Measurements from ENCODE around the gene MIPEP. TPM values are rescaled to one million over a fixed set of nuclear protein-coding genes. Genes with fewer than 3 reads are reported as not detected.

Gene MIPEP
- total RNA-seq, 1 experiment from 2014 or later: 39.7 TPM

- no peak for DNase-seq (ENCODE audit: low read depth)
Measured at GRCh38 chr13:23852351-23852750, 36.8 kb downstream of the MIPEP start.

DNA sequence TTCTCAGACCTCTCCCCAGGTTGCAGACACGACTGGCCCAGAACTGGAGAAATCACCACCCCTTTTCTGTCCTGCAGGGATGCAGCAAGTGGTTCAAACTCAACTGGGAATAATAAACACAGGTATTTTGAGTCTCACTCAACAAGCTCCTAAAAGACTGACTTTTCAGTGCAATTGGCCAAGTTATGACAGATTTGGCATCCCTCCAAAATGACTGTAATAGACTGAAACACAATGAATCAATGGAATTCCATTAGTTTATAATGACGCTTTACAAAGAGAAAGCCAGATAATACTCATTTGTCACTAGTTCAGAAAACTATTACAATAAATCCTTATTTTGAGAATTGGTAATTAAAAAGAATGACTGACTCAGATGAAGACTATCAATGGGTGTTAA lies 38.1 kb downstream of the MIPEP start:
- peak; percentile 19 for DNase-seq (ENCODE audit: low read depth)

DNA sequence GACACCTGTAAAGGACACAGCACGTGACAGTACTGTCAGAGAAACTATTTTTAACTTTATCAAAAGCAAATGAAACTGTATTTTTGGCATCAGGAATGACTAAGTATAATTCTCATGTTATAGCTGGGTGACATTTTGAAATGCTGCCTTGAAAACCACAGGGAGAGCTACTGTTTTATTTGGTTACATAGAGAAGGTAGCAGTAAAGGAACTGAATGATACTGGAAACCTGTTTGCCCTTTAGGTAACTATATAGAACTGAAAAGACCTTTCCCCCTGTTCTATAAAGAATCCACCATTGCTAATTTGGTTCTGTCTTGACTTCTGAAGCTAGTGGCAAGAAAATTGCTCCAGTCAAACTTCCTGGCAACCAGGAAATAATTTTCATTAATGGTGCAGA lies 39.1 kb downstream of the MIPEP start:
- DNase-seq (ENCODE audit: low read depth): no peak

DNA sequence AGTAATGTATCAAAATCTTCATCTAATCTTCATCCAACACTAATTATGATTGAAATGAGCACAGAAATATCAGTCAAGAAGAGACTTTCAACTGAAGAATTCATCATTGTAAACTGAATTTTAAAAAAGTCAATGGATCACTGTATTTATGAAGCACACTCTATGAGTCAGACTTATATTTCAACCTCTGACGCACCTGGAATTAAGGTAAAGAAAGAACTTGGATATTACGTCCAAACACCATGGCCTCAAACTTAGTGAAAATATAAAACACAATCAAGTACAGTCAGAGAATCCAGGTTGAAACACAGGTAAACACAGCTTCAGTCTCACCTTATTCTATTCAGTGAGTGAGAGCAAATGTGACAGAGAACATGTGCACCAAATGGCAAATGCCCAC lies 39.5 kb downstream of the MIPEP start:
- DNase-seq (ENCODE audit: low read depth): no peak

DNA sequence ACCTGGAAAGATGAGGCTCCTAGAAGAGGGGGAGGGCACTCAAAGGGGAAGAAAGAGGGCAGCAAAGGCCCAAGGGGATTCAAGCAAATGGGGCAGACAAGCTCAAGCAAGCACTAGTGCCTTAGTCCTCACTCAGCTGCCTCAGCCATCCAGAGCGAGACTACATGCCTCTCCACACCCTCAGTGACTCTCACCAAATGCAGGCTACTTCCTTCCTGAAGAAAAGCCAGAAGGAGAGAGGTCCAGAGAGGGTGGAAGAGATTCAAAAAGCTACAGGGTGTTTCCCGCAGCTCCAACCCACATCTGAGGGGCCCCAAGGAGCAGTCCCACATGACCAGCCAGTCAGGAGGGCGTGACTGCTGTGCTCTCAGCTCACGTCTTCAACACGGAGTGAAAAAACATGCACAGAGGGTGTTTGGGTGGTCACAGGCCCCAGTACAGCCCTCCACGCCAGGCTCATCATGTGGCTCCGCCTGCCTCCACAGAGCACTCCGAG lies 40.5 kb downstream of the MIPEP start:
- no peak for DNase-seq (ENCODE audit: low read depth)

DNA sequence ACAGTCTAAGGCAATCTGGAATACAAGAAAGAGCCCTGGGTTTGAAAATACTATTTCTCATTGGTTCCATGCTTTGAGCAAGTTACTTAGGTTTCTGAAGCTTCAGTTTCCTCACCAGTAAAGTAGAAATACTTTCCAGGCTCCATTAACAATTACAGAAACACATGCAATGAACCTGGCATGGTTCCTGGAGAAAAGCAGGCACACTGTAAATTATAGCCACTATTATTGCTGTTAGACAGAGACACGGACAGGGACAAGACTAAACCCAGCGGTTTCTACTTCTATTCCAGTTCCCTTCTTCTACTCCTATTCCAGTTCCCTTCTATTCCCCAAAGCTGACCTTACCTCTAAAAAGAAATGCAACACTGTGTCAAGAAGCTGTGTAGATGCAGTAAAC lies 41.2 kb downstream of the MIPEP start:
- no peak for DNase-seq (ENCODE audit: low read depth)

- DNase-seq (ENCODE audit: low read depth): no peak
Measured at GRCh38 chr13:23847497-23847896, 41.7 kb downstream of the MIPEP start.

DNA sequence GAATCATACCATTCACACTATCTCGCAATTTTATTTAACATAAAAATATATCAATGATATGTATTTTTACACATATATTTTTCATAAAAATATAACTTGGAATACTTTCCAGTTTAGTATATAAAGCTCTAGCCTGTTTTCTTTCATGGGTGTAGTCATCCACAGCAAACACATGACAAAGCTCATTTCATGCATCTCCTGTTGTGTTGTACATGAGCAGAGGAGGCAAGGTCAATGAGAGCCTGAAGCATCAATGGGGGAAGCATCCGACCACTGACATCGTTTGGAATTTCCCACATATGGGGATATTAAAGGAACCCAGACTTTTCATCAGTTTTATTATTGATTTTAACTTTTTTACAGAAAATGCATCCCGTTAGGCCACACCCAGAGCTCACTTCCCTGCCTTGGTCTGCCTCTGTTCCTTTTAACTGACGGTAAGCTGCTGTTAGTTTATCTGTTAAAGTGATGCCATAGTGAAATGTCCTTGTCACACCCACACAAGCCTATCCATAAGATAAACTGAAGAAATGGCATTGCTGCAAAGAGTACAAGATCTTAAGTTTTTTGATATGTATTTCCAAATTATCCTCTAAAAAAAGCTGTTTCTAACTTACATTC lies 44.0 kb downstream of the MIPEP start:
- DNase-seq (ENCODE audit: low read depth): no peak

- DNase-seq (ENCODE audit: low read depth): no peak
Measured at GRCh38 chr13:23844132-23844531, 45.1 kb downstream of the MIPEP start.

DNA sequence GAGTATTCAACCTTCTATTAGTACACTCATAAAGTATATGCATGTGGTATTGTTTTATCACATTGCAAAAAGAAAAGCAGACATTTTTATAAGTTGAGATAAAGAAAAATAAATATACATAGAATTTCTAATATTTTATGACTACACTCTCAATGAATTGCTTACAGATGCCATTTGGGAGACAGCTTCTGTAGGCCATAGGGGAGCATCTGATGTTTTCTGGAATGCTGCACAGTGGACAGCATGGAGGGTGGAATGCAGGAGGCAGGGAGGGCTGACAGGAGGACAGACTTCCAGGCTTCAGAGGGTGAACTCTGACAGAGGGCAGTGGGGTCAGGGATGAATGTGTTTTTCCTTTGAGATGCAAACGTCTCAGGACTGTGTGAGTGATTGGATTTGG lies 45.8 kb downstream of the MIPEP start:
- no peak for DNase-seq (ENCODE audit: low read depth)

GRCh38 chr13:23842406-23842805 lies 46.8 kb downstream of the MIPEP start:
- no peak for DNase-seq (ENCODE audit: low read depth)

GRCh38 chr13:23833733-23834611 lies 55.2 kb downstream of the MIPEP start:
- DNase-seq (ENCODE audit: low read depth): no peak

DNA sequence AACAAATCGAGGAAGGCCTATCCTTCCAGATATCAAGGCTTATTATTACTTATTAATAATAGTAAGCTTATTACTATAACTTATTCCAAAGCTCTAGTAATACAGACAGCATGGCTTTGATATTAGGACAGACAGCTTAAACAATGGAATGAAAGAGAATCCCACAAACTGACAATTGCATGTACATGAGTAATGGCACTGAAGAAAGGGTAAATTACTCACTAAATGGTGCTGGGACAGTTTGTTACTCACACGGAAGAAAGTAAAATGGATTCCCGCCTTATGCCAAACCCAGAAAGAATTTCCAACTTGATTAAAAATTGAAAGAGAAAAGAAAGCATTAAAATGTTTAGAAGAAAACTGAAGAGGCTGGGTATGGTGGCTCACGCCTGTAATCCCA lies 60.3 kb downstream of the MIPEP start:
- DNase-seq (ENCODE audit: low read depth): peak; percentile 63

DNA sequence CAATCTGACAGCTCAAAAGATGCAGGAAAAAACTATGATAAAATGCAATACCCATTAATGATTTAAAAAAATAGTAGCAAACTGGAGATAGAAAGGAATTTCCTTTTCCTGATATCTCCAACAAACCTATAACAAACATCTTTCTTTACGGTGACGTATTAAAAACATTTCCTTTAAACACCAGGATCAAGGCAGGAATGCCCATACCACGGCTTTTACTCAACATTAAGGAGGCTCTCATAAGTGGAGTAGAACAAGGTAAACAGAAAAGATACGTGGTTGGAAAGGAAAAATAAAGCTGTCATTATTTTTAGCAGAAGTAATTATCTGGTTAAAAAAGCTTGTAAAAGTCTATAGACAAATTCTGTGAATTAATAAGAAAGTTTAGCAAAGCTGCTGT lies 61.1 kb downstream of the MIPEP start:
- DNase-seq (ENCODE audit: low read depth): no peak

- no peak for DNase-seq (ENCODE audit: low read depth)
Measured at GRCh38 chr13:23825179-23825578, 64.0 kb downstream of the MIPEP start.

DNA sequence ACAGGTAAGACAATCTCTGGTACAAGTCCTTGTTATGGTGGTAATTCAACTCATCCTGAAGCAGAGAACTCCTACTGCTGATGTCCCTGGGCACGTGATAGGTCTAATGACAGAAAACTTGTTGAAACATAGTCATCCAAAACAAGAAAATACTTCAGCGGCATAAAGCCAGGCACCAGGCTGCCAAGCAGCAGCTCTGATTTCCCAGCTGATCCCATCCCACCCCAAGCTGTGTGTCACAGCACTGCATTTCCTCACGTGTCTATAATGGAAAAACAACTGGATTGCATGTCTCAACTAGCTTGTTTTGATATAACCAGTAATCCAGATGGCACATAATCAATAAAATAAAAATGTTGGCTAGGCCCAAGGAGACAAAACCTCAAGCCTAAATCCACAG lies 64.8 kb downstream of the MIPEP start:
- no peak for DNase-seq (ENCODE audit: low read depth)

DNA sequence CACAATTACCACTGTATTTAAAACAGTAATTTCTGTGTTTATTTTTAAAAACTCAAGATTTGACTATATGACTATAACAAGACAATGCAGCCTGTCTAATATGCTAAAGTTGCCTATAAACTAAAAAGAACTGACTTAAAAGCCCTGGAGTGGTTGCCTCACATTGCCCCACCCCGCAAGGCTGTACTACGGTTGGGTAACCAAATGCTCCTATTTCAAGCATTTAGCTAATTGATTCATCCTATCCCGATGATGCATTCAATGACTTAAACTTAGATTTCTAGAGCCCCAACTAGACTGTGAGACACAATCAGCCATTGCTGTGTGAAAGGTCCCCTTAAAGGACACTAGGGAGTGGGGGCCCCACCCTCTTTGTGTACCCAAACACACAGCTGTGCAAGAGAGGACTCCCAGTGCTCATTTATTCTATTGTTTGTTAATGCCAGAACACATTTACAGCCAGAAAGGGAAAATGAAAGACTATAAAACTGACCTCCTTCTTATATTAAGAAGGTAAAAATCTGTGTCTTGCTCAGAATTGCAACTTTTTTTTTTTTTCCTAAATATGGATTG lies 66.9 kb downstream of the MIPEP start:
- DNase-seq (ENCODE audit: low read depth): no peak

DNA sequence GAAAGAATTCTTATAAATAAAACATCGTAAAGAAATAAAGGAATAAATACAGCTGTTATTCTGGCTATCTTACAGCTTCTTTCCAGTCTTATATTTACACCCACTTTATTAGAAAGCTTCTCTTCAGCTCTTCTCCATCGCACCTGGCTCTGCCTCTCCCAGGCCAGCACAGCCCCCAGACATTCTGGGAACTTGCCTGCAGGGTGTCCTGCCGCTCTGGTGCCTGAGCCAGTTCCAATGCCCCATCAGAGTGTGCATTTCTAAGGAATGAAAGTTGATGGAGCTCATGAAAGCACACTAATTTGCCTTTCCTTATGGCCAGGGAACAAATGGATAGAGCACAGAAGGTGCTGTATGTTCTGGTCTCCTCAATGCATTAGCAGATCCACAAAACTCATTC lies 68.7 kb downstream of the MIPEP start:
- no peak for DNase-seq (ENCODE audit: low read depth)

DNA sequence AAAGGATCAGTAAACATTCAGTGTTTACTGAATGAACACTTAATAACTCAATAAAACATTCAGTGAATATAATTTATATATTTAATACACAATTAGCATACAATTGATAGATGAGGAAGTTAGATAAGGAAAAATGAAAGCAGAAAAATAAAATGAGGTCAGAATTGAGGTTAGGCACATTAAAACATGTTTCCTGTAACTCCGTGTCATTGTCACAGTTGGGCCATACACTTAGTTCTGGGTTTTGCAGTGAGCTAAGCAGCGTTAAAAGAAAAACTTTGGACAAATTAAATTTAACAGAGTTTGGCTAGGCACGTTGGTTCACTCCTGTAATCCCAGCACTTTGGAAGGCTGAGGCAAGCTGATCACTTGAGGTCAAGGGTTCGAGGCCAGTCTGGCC lies 71.4 kb downstream of the MIPEP start:
- DNase-seq (ENCODE audit: low read depth): no peak

GRCh38 chr13:23817136-23817535 lies 72.1 kb downstream of the MIPEP start:
- no peak for DNase-seq (ENCODE audit: low read depth)

DNA sequence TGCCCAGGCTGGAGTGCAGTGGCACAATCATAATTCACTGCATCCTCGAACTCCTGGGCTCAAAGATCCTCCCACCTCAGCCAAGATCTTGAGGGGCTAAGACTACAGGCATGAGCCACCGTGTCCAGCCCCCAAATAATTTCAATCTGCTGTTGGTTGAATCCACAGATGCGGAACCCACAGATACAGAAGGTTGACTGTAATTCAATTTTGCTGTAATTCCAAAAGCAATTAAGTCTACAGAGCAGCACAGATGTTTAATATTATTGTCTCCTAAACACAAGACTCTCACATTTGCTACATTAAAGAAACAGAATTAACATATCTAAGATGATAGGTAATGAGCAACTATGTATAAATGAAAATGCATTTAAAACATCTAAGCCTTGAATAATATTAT lies 75.6 kb downstream of the MIPEP start:
- no peak for DNase-seq (ENCODE audit: low read depth)

DNA sequence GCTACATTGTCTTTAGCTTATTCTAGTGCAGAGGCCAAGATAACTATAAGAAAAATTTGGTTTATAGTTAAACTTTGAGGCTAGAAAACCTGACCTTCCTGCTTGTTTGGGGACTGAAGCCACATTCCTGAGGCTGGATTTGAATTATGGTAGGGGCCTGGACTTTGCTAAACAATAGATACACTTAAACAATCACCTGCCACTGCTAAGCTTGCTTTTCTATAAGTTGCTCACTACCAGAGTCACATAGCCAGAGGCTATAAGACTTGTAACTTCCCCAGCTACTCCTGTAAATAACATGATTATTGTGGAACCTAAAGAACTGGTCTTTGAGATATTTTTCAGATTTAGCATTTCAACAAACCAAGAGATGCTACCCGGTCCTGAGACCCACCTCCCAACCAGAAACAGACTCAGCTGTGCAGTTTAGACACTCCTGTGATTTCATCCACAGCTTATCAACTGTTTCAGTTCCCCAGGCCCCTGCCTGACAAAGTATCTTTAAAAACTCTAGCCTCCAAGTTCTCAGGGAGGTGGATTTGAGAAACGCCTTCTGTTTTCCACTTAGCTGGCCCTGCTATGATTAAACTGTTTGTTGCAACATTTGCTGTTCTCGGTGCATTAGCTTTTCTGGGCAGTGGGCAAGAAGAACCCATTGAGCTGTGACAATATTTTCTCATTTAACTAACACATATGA lies 77.7 kb downstream of the MIPEP start:
- no peak for DNase-seq (ENCODE audit: low read depth)
